H9 (cell line): ENCODE data around the gene CLK2. TPM values are rescaled to one million over a fixed set of nuclear protein-coding genes. Genes with fewer than 3 reads are reported as not detected.

Source experiments
- DNase-seq: peaks from one replicate; pipeline ENCODE4 v3.0.0-alpha.2; 2017
- H2AFZ ChIP-seq: one replicate; pipeline ENCODE4 v1.6.1; 2013; ENCODE audit warnings: mild to moderate bottlenecking, low read length, control low read depth, moderate library complexity
- H2AK5ac ChIP-seq: 2 replicates; pipeline ENCODE4 v1.6.1; 2013; ENCODE audit warnings: low read length, control low read depth, mixed read lengths; ENCODE audit not compliant: insufficient read length
- H2BK120ac ChIP-seq: one replicate; pipeline ENCODE4 v1.6.1; 2013; ENCODE audit warnings: low read depth, mild to moderate bottlenecking, low read length, control low read depth, inconsistent platforms; ENCODE audit not compliant: poor library complexity, severe bottlenecking
- H2BK12ac ChIP-seq: 2 replicates; pipeline ENCODE4 v1.6.1; 2013; ENCODE audit warnings: low read length, control low read depth, mixed read lengths, low read depth; ENCODE audit not compliant: insufficient read length
- H2BK15ac ChIP-seq: 2 replicates; pipeline ENCODE4 v1.6.1; 2013; ENCODE audit warnings: low read depth, low read length, control low read depth
- H2BK20ac ChIP-seq: one replicate; pipeline ENCODE4 v1.6.1; 2013; ENCODE audit warnings: low read depth, mild to moderate bottlenecking, low read length, control low read depth, inconsistent platforms; ENCODE audit not compliant: poor library complexity, severe bottlenecking
- H2BK5ac ChIP-seq: 2 replicates; pipeline ENCODE4 v1.6.1; 2013; ENCODE audit warnings: low read length, control low read depth, mixed read lengths; ENCODE audit not compliant: insufficient read length
- H3K14ac ChIP-seq: 2 replicates; pipeline ENCODE4 v1.6.1; 2013; ENCODE audit warnings: low read length, control low read depth; ENCODE audit not compliant: insufficient read depth
- H3K18ac ChIP-seq: 2 replicates; pipeline ENCODE4 v1.6.1; 2013; ENCODE audit warnings: low read depth, mild to moderate bottlenecking, mixed read lengths, low read length, control low read depth; ENCODE audit not compliant: insufficient read length
- H3K23ac ChIP-seq: 2 replicates; pipeline ENCODE4 v1.6.1; 2013; ENCODE audit warnings: low read length, control low read depth, mixed read lengths, low read depth; ENCODE audit not compliant: insufficient read length
- H3K23me2 ChIP-seq: 2 replicates; pipeline ENCODE4 v1.6.1; 2013; ENCODE audit warnings: low read depth, mild to moderate bottlenecking, mixed read lengths, low read length, control low read depth; ENCODE audit not compliant: insufficient read length, poor library complexity, severe bottlenecking
- H3K27ac ChIP-seq: 2 replicates; pipeline ENCODE4 v1.5.1; 2013; ENCODE audit warnings: low read length, control low read depth, mixed read lengths, low read depth; ENCODE audit not compliant: insufficient read length
- H3K27me3 ChIP-seq: 2 replicates; pipeline ENCODE4 v1.6.1; 2013; ENCODE audit warnings: low read length, control low read depth, inconsistent platforms; ENCODE audit not compliant: insufficient read depth
- H3K4ac ChIP-seq: 2 replicates; pipeline ENCODE4 v1.6.1; 2013; ENCODE audit warnings: low read depth, mild to moderate bottlenecking, control low read depth, inconsistent platforms, low read length, moderate library complexity
- H3K4me1 ChIP-seq: 2 replicates; pipeline ENCODE4 v1.6.1; 2013; ENCODE audit warnings: low read length, control low read depth, inconsistent platforms; ENCODE audit not compliant: insufficient read depth
- H3K4me2 ChIP-seq: 2 replicates; pipeline ENCODE4 v1.6.1; 2013; ENCODE audit warnings: low read length, control low read depth, mixed read lengths; ENCODE audit not compliant: insufficient read length, insufficient read depth
- H3K56ac ChIP-seq: 2 replicates; pipeline ENCODE4 v1.6.1; 2013; ENCODE audit warnings: low read depth, mild to moderate bottlenecking, mixed read lengths, low read length, control low read depth; ENCODE audit not compliant: insufficient read length
- H3K79me1 ChIP-seq: 2 replicates; pipeline ENCODE4 v1.6.1; 2013; ENCODE audit warnings: low read depth, mild to moderate bottlenecking, moderate library complexity, low read length, control low read depth, inconsistent platforms; ENCODE audit not compliant: insufficient read depth, poor library complexity, severe bottlenecking
- H3K79me2 ChIP-seq: 2 replicates; pipeline ENCODE4 v1.6.1; 2013; ENCODE audit warnings: low read length, control low read depth, inconsistent platforms; ENCODE audit not compliant: insufficient read depth
- H3K9ac ChIP-seq: 2 replicates; pipeline ENCODE4 v1.6.1; 2013; ENCODE audit warnings: low read length, control low read depth, mixed read lengths; ENCODE audit not compliant: insufficient read length; ENCODE audit errors: extremely low read depth
- H3K9me3 ChIP-seq: one replicate; pipeline ENCODE4 v1.6.1; 2013; ENCODE audit warnings: low read depth, low read length, inconsistent platforms; ENCODE audit not compliant: control insufficient read depth
- H3T11ph ChIP-seq: one replicate; pipeline ENCODE4 v1.6.1; 2013; ENCODE audit warnings: mild to moderate bottlenecking, low read length, control low read depth, inconsistent platforms
- H4K20me1 ChIP-seq: one replicate; pipeline ENCODE4 v1.6.1; 2013; ENCODE audit not compliant: control insufficient read depth, insufficient read length, insufficient read depth
- H4K5ac ChIP-seq: 2 replicates; pipeline ENCODE4 v1.6.1; 2013; ENCODE audit warnings: low read depth, mild to moderate bottlenecking, mixed read lengths, low read length, control low read depth; ENCODE audit not compliant: insufficient read length
- H4K8ac ChIP-seq: replicated peaks from 2 replicates; pipeline ENCODE4 v1.6.1; 2013; ENCODE audit warnings: low read length, control low read depth, mixed read lengths, low read depth; ENCODE audit not compliant: insufficient read length
- H4K91ac ChIP-seq: 2 replicates; pipeline ENCODE4 v1.6.1; 2013; ENCODE audit warnings: low read depth, mild to moderate bottlenecking, moderate library complexity, mixed read lengths, low read length, control low read depth; ENCODE audit not compliant: insufficient read length
- H3K27ac Mint-ChIP-seq, 3 experiments: 2 replicates in 2 of 3; 3 replicates in 1 of 3; pipeline ENCODE4 v1.8.0; 2020 to 2021; ENCODE audit warnings: mixed read lengths in 3 of 3, mild to moderate bottlenecking in 1 of 3, moderate library complexity in 1 of 3
- H3K27me3 Mint-ChIP-seq: 2 replicates; pipeline ENCODE4 v1.8.0; 2021; ENCODE audit warnings: low read depth, mild to moderate bottlenecking, moderate library complexity, mixed read lengths
- H3K36me3 Mint-ChIP-seq, 3 experiments: 2 replicates in 2 of 3; 3 replicates in 1 of 3; pipeline ENCODE4 v1.8.0; 2020 to 2021; ENCODE audit warnings: low read depth in 3 of 3, mixed read lengths in 3 of 3; ENCODE audit not compliant: insufficient read depth in 1 of 3
- H3K4me1 Mint-ChIP-seq, 2 experiments: 2 replicates each; pipeline ENCODE4 v1.8.0; 2020; ENCODE audit warnings: mixed read lengths in 2 of 2
- H3K4me3 Mint-ChIP-seq, 2 experiments: 2 replicates in 1 of 2; 3 replicates in 1 of 2; pipeline ENCODE4 v1.8.0; 2020 to 2021; ENCODE audit warnings: mild to moderate bottlenecking in 2 of 2, mixed read lengths in 2 of 2, moderate library complexity in 1 of 2
- H3K9me3 Mint-ChIP-seq, 2 experiments: 2 replicates in 1 of 2; 3 replicates in 1 of 2; pipeline ENCODE4 v1.8.0; 2020; ENCODE audit warnings: mild to moderate bottlenecking in 2 of 2, mixed read lengths in 2 of 2, moderate library complexity in 1 of 2
- WGBS: extraction: QIAGEN DNeasy Blood & Tissue Kit; methylation state at CpG from one replicate; pipeline ENCODE4 v1.1.7; 2013; ENCODE audit warnings: missing lambda C conversion rate, low lambda C conversion rate, mixed read lengths; ENCODE audit not compliant: insufficient read length; ENCODE audit errors: extremely low coverage; 5-methylcytosine and 5-hydroxymethylcytosine counted together
- total RNA-seq: library from RNA; stranded (reverse); gene quantifications from 2 replicates; pipeline ENCODE4 v1.2.1, GENCODE V29; 2021
- TF ChIP-seq, protein P1 (sequence below): fragments of 200-600 bp; sonication (generic); conservative IDR thresholded peaks from 3 replicates; pipeline ENCODE4 v1.8.0; 2021; ENCODE audit warnings: antibody characterized with exemption, mild to moderate bottlenecking

CLK2 gene
- total RNA-seq, 1 experiment from 2014 or later: 77.5 TPM

DNA sequence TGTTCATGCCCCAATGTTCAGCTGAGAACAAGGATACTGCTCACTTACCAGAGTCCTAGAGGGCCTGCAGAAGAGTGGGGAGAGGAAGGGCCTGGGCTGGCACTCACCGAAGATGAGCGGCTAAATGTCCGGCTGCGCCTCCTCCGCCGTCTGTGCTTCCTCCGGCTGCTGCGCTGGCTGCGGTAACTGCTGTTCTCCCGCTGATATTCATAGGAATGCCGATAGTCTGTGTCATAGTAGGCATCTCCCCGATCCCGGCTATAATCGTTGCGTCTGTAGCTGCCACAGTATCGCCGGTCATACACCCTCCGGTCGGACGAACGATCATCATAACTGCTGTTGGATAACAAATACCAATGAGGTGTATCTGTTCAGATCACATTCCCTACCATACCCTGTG is 3.9 kb downstream of the CLK2 start:
- Histone ChIP-seq H3K18ac (no peak overlapping the region), H2BK120ac (no peak overlapping the region), H3K27ac (no peak overlapping the region), H4K20me1 (no peaks in the 10 kb centered on the region), H4K8ac (no peak overlapping the region), H2BK5ac (no peak overlapping the region), H3K27me3 (no peaks in the 10 kb centered on the region), H3K4me2 (no peak overlapping the region), H3T11ph (no peak overlapping the region), H3K14ac (no peak overlapping the region), H3K4ac (no peak overlapping the region), H2BK15ac (no peak overlapping the region), H3K23me2 (peaks cover 8% of the 10 kb centered on the region), H2BK20ac (no peak overlapping the region), H3K79me2 (peaks cover 11% of the 10 kb centered on the region), H4K5ac (no peak overlapping the region), H2BK12ac (no peak overlapping the region), H3K9me3 (no peaks in the 10 kb centered on the region), H4K91ac (no peak overlapping the region), H3K9ac (no peak overlapping the region), H2AFZ (no peak overlapping the region), H2AK5ac (no peak overlapping the region), H3K79me1 (peaks cover 4% of the 10 kb centered on the region), H3K23ac (no peak overlapping the region), H3K56ac (no peak overlapping the region), H3K4me1 (peaks cover 4% of the 10 kb centered on the region)
- Mint-ChIP-seq H3K9me3 (0 out of 5 replicates have a peak, but pooled peaks cover 0 to 3% of the 10 kb centered on the region in 2 experiments), H3K36me3 (peaks cover 64 to 83% (median 79%) of the 10 kb centered on the region in 3 experiments; a peak in 6 of 7 replicates), H3K27ac (no peak overlapping the region), H3K4me1 (peaks cover 7 to 19% of the 10 kb centered on the region in 2 experiments), H3K4me3 (no peak overlapping the region), H3K27me3 (no peaks in the 10 kb centered on the region)
- TF ChIP-seq, protein P1, sequence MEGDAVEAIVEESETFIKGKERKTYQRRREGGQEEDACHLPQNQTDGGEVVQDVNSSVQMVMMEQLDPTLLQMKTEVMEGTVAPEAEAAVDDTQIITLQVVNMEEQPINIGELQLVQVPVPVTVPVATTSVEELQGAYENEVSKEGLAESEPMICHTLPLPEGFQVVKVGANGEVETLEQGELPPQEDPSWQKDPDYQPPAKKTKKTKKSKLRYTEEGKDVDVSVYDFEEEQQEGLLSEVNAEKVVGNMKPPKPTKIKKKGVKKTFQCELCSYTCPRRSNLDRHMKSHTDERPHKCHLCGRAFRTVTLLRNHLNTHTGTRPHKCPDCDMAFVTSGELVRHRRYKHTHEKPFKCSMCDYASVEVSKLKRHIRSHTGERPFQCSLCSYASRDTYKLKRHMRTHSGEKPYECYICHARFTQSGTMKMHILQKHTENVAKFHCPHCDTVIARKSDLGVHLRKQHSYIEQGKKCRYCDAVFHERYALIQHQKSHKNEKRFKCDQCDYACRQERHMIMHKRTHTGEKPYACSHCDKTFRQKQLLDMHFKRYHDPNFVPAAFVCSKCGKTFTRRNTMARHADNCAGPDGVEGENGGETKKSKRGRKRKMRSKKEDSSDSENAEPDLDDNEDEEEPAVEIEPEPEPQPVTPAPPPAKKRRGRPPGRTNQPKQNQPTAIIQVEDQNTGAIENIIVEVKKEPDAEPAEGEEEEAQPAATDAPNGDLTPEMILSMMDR: no peak
- DNase-seq: no peak
- no CpG with 5 or more reads among the region's 21 CpGs for WGBS
